Activated T-cell treated with anti-CD3 and anti-CD28 coated beads, Interleukin-2, amount 50 U/mL, for 1 hour (primary cell): ENCODE results near the gene KIF16B.
"Not testable (repeated sequence)": the region's sequence is repeated elsewhere in the genome, so short reads cannot be mapped to it uniquely, and the experiment has no call there.

ENCODE experiments used
- DNase-seq: peaks from one replicate; pipeline ENCODE4 v3.0.0-alpha.2; 2020

KIF16B gene, protein sequence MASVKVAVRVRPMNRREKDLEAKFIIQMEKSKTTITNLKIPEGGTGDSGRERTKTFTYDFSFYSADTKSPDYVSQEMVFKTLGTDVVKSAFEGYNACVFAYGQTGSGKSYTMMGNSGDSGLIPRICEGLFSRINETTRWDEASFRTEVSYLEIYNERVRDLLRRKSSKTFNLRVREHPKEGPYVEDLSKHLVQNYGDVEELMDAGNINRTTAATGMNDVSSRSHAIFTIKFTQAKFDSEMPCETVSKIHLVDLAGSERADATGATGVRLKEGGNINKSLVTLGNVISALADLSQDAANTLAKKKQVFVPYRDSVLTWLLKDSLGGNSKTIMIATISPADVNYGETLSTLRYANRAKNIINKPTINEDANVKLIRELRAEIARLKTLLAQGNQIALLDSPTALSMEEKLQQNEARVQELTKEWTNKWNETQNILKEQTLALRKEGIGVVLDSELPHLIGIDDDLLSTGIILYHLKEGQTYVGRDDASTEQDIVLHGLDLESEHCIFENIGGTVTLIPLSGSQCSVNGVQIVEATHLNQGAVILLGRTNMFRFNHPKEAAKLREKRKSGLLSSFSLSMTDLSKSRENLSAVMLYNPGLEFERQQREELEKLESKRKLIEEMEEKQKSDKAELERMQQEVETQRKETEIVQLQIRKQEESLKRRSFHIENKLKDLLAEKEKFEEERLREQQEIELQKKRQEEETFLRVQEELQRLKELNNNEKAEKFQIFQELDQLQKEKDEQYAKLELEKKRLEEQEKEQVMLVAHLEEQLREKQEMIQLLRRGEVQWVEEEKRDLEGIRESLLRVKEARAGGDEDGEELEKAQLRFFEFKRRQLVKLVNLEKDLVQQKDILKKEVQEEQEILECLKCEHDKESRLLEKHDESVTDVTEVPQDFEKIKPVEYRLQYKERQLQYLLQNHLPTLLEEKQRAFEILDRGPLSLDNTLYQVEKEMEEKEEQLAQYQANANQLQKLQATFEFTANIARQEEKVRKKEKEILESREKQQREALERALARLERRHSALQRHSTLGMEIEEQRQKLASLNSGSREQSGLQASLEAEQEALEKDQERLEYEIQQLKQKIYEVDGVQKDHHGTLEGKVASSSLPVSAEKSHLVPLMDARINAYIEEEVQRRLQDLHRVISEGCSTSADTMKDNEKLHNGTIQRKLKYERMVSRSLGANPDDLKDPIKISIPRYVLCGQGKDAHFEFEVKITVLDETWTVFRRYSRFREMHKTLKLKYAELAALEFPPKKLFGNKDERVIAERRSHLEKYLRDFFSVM (N-terminal part only)

DNA sequence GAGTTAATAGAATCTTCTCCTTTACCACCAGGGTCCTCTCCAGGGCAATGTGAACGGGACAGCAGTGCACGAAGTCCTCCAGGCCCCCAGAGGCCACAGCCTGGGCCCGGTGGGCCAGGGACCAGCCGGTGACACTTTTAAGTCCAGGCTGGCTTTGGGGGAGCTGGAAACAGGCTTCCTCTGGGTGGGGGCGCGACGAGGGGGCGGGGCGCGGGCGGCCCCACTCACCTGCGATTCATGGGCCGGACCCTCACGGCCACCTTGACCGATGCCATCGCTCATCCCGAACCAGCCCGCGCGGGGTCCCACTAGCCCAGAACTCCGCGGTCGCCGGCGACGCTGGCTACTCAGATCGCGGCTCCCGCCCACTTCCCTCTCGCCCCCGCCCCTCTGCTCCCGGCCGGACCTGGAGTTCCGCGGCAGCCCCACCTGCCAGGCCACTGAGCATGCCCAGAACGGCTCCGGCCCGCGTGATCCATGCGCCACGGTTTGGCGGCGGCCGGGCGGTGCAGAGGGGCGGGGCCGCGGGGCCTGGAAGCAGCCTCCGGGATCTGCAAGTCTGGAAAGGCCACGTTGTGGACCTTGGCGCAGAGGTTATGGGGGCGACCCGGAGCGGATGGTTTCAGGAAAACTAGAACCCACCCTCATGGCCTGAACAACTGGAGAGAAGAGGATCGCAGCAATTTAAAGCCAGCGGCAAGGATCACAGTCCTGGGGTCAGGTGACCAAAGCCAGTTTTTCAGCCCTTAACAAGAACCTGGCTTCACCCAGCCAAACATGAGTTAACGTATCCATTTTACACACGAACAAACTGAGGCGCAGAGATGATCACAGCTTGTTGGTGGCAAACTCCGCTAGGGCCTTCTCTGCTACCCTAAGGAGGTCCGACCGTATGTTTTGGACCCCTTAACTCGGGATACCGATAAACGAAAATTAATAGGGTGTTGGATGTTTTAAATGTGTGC, at the start of gene KIF16B:
TSS of gene KIF16B (minus strand) at position 448 of the 965 bp plus-strand sequence. CDS start at position 275, 173 bp downstream.
- peak; percentile 88 for DNase-seq

DNA sequence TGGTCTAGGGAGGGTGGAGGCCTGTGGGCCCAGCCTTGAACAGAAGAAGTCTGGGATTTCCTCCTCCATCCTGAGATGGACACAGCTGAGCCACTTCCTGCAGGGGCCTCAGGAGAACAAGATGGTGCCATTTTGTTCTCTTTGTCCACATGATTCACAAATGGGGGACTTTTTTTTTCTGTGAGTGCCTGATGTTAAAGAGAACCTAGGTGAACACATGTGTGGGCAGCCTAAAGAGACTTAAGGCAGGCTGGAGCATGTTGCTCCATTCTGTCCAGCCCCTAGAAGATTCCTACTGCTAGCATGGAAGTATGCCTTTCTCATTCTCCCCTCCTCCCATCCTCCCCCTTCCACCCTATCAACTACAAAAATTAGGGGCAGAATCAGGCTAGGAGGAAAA, 49.3 kb upstream of the KIF16B start:
- DNase-seq, result no peak

DNA sequence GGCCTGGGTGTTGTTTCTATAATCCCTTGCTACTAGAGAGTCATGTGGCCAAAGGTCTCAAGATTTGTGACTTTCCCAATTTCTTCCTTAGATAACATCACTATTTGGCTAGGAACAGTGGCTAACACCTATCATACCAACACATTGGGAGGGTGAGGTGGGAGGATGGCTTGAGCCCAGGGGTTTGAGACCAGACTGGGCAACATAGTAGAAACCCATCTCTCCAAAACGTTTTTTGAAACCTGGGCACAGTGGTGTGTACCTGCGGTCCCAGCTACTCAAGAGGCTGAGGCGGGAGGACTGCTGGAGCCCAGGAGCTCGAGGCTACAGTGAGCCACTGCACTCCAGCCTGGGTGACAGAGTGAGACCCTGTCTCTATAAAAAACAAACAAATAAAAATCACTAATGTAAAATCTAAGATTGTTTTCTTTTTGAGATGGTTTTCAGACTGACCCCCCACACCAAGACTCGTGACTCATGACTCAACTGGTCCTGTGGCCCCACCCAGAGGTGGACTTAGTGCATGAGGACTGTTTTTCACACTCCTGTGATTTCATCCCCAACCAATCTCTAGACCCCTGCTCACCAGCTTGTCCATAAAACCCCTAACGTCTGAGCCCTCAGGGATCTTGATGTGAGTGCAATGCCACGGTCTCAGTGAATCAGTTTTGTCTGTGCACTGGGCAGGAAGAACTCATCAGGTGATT, 48.3 kb upstream of the KIF16B start:
- DNase-seq, result no peak

DNA sequence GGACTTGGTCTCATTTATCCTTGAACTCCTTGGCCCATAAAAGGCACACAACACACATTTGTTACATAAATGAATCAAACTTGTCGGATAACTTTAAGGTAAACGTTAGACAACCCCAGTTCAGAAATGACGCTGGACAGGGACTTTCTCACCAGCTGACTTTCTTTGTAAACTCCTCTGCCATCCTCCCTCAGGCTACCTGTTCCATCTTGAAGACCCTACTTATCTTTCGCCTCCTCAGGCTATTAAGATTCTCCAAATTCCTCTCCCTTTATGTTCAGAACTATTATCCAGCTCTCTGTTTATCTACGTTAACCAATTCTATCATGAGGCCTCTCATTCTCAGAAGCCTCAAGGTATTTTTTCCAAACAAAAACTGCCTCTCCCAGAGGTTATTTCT, 47.7 kb upstream of the KIF16B start:
- DNase-seq, result no peak

DNA sequence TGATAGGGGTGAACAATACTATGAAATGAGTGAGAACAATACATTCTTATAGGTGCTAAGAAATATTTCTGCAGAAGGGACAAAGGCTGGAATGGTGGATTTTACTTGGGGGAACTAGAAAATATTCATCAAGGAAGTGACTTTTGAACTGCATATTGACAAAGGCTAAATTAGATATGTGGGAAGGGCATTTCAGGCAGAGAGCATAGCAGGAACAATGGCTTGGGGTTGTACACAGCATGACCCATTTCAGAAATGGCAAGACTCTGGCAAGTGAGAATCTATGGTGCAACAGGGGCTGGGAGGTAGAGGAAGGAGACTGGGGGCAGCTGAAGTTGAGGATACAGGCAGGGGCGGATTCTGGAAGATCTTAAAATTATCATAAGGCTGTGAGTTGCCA, 46.7 kb upstream of the KIF16B start:
- no peak for DNase-seq

DNA sequence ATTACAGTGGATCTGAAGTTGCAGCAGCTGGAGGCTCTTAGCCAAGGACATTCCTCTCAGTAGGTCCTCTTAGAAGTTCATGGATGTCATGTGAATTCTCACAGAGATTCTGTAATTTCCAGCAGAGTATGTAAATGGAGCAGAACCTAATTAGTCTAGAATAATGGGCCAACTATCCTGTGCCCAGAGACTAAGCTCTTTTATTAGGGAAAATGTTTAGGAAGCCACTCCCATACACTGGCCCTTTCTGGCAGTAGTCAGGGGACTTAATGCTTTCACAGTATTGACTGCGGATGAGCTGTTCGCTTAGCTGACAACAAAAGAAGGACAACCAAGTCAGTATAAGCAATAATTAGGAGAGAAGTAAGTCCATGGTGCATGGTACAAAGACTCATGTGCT, 43.8 kb upstream of the KIF16B start:
- DNase-seq, result no peak

DNA sequence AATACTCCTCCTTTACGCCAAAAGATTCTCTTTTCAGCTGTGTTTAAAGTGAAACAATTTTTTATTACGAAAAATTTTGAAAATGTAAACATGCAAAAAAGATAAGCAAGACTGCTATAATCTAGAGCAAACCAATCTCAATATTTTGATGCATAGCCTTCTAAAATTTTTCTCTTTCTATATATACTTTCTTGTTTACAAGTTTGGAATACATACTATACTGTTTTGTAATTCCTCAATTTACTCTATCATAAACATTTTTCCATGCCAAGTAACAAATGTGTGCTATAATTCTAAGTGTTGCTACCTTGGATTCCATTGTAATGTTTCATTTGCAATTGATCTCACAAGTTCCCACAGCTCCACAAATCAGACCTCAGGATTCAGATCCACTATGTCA, 43.1 kb upstream of the KIF16B start:
- no peak for DNase-seq

DNA sequence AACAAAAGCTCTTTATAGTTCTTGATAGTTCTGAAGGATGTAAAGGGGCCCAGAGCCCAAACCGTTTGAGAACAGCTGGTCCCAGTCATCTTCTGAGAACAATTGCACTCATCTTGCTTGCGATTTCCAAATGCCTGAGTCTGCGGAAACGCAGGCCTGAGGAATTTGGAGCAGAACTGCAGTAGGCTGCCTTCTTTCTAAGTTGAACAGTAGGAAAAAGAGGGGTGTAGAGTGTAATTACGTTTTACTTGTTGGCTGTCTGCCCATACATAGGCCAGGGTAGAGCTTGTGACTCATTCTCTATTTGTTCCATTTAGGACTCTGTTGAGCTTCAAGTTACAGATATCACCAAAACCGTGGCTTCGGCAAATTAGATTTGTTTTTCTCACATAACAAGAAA, 42.0 kb upstream of the KIF16B start:
- no peak for DNase-seq

DNA sequence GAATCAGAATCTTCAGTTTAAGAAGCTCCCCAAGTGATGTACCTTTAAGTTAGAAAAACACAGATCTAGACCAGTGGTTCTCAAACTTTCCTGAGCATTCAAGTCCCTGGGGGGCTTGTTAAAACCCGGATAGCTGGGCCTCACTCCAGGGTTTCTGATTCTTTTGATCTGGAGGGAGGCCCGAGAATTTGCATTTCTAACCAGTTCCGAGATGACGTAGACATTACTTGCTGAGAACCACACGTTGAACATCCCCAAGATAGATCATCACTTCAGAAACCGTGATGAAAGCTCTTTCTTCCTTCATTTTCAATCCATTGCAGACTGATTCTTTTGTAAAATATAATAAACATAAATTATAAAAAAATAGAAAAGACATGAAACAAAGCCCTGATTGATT, 40.7 kb upstream of the KIF16B start:
- DNase-seq, result no peak

DNA sequence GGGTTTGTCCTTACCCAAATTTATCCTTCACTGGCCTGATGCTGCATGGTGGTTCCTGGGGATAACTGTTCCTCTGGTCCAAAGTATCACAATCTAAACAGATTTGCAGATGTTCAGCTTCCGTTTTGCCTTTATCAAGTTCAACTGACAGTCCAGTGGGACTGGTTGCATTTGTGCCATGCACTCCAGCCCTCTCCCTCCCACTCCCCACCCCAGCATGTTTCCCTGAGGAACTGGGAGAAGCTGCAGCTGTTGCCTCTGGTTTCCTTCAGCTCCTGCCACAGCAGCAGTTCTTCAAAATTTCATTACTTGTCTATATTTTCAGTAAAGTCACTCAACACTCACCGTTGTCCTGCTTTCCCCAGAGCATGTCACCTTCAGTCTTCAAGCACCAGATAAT, 39.5 kb upstream of the KIF16B start:
- no peak for DNase-seq

DNA sequence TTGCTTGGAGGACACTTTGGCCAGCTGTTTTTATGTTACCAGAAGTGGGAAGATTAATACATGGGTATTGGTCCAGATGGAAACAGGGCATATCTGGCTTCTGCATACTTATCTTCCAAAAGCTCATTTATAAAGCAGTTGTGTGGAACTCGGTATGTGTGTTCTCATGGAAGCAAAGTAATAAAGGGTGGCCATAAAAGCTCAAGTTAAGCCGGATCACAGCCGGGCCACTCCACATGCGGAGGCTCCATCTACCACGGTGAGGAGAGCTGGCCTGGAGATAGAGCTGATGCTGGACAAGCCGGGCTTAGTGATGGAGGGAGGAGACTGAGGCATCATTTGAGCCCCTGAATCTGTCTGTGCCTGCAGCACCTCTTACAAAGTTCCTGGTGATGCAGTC, 38.6 kb upstream of the KIF16B start:
- no peak for DNase-seq

DNA sequence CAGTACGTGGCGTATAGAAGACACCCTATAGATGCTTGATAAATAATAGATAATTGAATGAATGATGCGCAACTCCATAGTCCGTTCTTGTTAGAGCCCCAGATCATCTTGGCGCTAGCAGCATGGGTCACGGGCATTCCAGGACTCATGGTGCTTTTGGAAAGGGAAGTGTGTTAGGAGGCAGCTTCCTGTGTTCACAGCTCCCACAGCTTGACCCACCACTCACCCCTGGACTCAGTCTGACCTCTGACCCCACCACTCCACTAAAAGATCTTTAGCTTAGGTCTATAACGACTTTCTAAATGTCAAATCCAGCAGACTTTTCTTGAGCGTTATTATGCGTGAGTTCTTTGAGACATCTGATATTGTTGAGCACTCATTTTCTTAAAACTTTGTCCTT, 35.8 kb upstream of the KIF16B start:
- no peak for DNase-seq

DNA sequence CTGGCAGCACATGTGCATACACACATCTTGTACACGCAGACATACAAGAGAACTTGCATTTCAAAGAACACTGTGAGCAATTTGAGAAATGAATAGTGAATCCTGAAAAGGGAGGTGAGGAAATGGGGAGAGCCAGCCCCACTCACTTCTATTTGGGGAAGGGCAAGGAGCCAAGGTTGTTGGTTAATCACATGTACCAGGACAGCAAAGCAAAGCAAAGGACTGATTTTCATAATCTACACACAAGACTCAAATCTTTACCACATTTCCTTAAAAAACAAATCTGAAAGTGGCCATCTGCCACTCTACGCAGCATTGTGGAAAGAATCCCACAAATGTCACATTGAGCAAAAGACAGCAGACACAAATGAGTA, 35.0 kb upstream of the KIF16B start:
- DNase-seq, result no peak

DNA sequence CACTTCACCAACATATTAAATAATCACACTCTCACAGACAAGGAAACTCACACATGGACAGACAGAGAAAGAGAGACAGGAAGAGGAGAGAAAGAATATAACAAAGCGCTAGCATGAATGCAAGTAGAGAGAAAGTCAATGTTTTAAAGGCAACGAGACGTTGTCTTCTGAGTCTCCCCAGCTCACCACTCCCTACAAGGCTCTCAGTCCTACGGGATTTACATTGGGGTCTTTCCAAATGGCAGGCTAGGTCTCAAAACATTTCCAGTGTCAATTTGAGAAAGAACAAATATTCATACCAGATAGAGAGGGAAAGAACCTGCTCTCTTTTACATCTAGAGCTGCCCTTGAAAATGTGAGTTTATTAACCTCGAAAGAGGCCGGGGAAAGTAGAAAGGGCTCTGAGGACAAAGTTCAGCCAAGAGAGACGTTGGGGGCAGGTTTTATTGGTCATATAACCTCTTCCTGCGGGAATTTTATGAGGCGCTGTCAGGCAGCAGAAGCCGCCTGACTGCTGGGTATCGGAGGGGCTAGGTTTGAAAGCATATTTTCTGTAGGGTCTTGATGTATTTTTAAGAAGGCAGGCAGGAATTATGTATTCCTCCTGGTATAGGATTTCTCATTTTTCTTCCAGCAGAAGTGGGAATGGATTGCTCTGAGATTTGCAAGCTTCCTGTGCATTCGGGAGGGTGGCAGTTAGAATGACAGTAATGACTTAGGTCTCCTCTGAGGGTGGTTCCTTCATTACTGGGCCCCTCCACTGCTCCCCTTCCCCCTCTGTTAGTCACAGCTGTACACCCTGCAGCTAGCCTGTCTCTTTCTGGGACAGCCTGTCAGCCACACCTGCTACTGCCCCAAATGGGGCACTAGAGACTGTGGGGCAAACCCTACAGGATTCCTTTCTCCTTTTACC, 34.4 kb upstream of the KIF16B start:
- DNase-seq, result no peak

DNA sequence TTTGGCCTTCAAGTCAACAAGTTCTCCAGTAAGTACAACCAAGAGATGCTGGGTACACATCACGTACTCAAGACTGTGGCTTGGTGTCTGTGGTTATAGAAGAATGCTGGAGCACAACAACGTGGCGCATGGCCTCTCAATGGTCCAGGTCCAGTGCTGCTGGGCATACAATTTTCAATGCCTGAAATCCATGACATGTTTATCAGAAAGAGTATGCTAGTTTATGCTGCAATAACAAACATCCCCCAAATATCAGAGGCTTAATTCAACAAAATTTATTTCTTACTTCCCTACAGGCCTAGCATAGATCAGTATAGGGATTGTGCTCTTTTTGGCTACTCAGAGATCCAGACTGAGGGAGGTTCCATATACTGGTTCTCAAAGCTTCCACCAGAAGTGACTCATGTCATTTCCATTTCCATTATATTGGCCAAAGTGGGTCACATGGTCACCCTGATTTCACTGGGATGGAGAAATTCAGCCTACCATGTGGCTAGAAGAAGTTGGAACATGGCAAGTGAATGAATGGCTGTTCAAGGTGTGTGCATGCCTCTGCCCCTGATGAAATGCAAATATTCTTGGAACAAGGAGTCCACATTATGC, 33.3 kb upstream of the KIF16B start:
- no peak for DNase-seq

DNA sequence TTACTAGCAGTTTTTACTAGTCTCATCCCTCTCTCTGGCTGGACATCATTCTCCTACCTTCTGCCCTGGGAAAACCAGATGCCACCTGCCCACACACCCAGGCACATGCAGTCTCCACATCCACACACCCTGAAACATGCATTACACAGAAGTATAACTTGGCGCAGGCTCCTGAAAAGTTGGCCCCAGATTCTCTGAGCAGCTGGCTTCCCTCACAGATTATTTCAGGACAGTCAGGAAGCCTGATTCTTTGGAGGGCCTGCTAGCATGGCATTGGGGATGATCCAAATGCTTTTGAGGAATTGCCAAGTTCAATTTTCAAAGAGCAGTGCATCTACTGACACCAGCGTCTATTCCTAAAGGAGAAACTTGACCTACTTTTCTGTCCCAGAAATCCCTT, 27.8 kb upstream of the KIF16B start:
- no peak for DNase-seq

DNA sequence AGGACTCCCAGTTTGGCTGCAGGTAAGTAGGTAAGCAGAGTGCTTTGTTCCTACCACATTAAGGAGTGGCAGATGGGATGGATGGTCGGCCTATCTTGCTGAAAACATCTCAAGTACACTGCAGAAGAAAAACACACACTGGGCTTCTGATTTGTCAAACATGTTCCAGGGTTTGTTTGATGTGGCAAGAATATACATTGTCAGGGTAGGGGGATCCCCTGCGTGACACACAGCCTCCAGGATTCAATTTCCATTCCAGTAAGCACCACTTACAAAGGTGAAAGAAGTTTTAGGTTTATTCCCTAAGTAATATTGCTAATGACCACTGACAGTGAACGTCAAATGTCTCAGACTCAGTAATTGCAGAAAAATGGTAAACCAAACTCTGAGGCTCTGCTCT, 26.0 kb upstream of the KIF16B start:
- DNase-seq, result no peak

DNA sequence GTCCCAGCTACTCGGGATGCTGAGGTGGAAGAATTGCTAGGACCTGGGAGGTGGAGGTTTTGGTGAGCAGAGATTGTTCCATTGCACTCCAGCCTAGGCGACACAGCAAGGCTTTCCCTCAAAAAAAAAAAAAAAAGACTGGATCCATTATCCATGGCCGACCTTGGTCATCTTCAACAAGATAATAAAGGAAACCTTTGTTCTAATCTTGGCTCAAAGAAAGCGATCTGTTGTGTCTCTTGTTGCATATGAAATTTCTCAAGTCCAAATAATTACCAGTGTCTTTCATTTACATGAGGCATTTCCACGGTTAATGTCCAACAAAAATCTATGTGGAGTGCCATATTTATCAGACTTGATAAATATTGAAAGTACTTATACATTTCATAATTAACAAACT, 23.7 kb upstream of the KIF16B start:
- no peak for DNase-seq

DNA sequence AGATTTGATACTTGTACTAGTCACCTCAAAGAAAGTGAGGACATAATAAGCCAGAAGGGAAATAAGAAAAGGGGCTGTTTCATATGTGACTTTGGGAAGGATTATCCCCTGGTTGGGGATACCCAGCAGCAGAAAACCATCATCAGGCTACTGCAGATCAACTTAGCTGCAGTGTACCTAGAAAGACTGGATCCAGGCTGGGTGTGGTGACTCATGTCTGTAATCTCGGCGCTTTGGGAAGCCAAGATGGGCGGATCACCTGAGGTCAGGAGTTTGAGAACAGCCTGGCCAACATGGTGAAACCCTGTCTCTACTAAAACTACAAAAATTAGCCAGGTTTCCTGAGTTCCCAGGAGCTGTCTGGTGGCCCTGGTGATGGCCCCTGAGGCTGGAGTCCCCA, 23.2 kb upstream of the KIF16B start:
- DNase-seq, result not testable (repeated sequence)

DNA sequence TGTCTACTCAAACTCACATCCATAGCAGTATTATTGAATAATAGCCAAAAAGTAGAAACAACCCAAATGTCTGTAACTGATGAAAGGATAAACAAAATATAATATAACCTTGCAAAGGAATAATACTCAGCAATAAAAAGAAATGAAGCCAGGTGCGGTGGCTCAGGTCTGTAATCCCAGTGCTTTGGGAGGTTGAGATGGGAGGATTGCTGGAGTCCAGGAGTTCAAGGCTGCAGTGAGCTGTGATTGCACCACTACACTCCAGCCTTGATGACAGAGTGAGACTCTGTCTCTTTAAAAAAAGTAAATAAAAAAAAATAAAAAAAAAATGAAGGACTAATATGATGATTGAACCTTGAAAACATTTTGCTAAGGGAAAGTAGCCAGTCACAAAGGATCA, 22.1 kb upstream of the KIF16B start:
- DNase-seq, result no peak
